ENCODE data around the gene DTX1. TPM values are rescaled to one million over a fixed set of nuclear protein-coding genes. Genes with fewer than 3 reads are reported as not detected.

The DTX1 gene
- total and polyA plus RNA-seq, 2 donors (not counting 3 experiments of a cell fraction or from before 2014, with no cell fraction given) = 0.06 to 0.22 TPM

- TF ChIP-seq JUN (IDR thresholded peaks at IDR 0.05; ENCODE audit: borderline replicate concordance, insufficient read depth, insufficient read length, low read depth) = no peak
- TF ChIP-seq GATA2 (IDR thresholded peaks at IDR 0.05; ENCODE audit: insufficient read depth, insufficient read length, low read depth, low read length) = no peak
- no peak for TF ChIP-seq POLR2AphosphoS5 (IDR thresholded peaks at IDR 0.05; ENCODE audit: insufficient read depth, low read depth, low read length)
- TF ChIP-seq MYC (IDR thresholded peaks at IDR 0.05; ENCODE audit: low read depth, low read length) = no peak
- no peak for TF ChIP-seq POLR2A (IDR thresholded peaks at IDR 0.05; ENCODE audit: low read depth, low read length)
- TF ChIP-seq EZH2 (IDR thresholded peaks at IDR 0.05; ENCODE audit: borderline replicate concordance, low read depth, low read length, severe bottlenecking) = no peak
- TF ChIP-seq FOS (IDR thresholded peaks at IDR 0.05; ENCODE audit: borderline replicate concordance, insufficient read depth, low read length) = no peak
- no peak for TF ChIP-seq CTCF (IDR thresholded peaks at IDR 0.05; ENCODE audit: extremely low read depth in 1 of 2, insufficient read depth in 1 of 2, low read depth in 1 of 2, low read length in 2 of 2)
- no peak for TF ChIP-seq MAX (IDR thresholded peaks at IDR 0.05; ENCODE audit: insufficient read depth, insufficient read length)
- dilution Hi-C loops (cut with MboI; ENCODE audit: extremely low pct_ligation_motif_present, low sequenced_read_pairs) (no loop called here), intact Hi-C loops (cut with micrococcal nuclease) (no loop called here)
- no peaks in the 10 kb centered on the region for H4K20me1 ChIP-seq (replicated peaks; ENCODE audit: control insufficient read depth, extremely low read depth, insufficient read depth, low read length)
- no peaks in the 10 kb centered on the region for H3K9me1 ChIP-seq (replicated peaks; ENCODE audit: control insufficient read depth, extremely low read depth, insufficient read depth, low read length)
- no peak overlapping the region for H3K4me2 ChIP-seq (ENCODE audit: insufficient read depth, low read length)
- H3K9me3 ChIP-seq (replicated peaks; ENCODE audit: control insufficient read depth, insufficient read depth, low read length) = no peaks in the 10 kb centered on the region
- H3K36me3 ChIP-seq (ENCODE audit: control insufficient read depth in 2 of 2, extremely low read depth in 1 of 2, insufficient read depth in 2 of 2, low read length in 2 of 2) = no peaks in the 10 kb centered on the region
- H3K4me3 ChIP-seq (replicated peaks in 1 of 3; ENCODE audit: insufficient read depth in 1 of 3, low read depth in 1 of 3, low read length in 3 of 3) = no peak overlapping the region
- H3K4me1 ChIP-seq (ENCODE audit: control insufficient read depth, extremely low read depth, insufficient read depth, low read length) = no peaks in the 10 kb centered on the region
- POLR2A ChIA-PET = no interaction called here
- FAIRE-seq = no peak
- no peak overlapping the region for H2AFZ ChIP-seq (ENCODE audit: low read depth, low read length)
- CTCF ChIA-PET = interaction anchor here (1.1 kb wide), 1 partner anchor 89 kb away, joined by 3 read pairs; no protein-coding TSS in a partner anchor
- peaks cover 8 to 14% of the 10 kb centered on the region in 2 experiments for H3K27me3 ChIP-seq (ENCODE audit: control insufficient read depth in 2 of 2, insufficient read depth in 2 of 2, low read length in 2 of 2)
- no peak overlapping the region for H3K9ac ChIP-seq (replicated peaks; ENCODE audit: extremely low read depth, insufficient read depth, low read length)
- H3K27ac ChIP-seq (ENCODE audit: insufficient read depth, low read depth, low read length) = no peak overlapping the region
- no peaks in the 10 kb centered on the region for H3K79me2 ChIP-seq (ENCODE audit: control insufficient read depth, insufficient read depth, low read length)
- no TSS peak for BruUV-seq (replicated peaks)
- DNase-seq (ENCODE audit: low read depth, low spot score) = no peak
These were observed 25.3 kb downstream of the DTX1 start for GRCh38 chr12:113081873-113082272.
